Epithelial cell of proximal tubule (primary cell): Measurements from ENCODE around the gene RANBP17. TPM values are rescaled to one million over a fixed set of nuclear protein-coding genes. Genes with fewer than 3 reads are reported as not detected.
"Not testable (repeated sequence)": the region's sequence is repeated elsewhere in the genome, so short reads cannot be mapped to it uniquely, and the experiment has no call there.

Source experiments
- DNase-seq: peaks from one replicate; pipeline ENCODE4 v3.0.0-alpha.2; 2011; ENCODE audit warnings: low read depth
- H3K4me3 ChIP-seq: 2 replicates; pipeline ENCODE4 v1.5.1; 2011; ENCODE audit warnings: low read depth, mild to moderate bottlenecking, low read length
- CTCF ChIP-seq: conservative IDR thresholded peaks from 2 replicates; pipeline ENCODE4 v1.5.1; 2012; ENCODE audit warnings: low read depth, mild to moderate bottlenecking, low read length
- total RNA-seq: library from RNA; depleted of rRNA; stranded (reverse); fragments of >200 nt; gene quantifications from 2 replicates; pipeline ENCODE4 v1.2.3, GENCODE V29; 2015

RANBP17 gene
- total RNA-seq, 1 donor from 2014 or later = 15.0 TPM

- no peak for TF ChIP-seq CTCF
- H3K4me3 ChIP-seq = no peak overlapping the region
- no peak for DNase-seq
Measured at GRCh38 chr5:171175746-171176145, 313.9 kb downstream of the RANBP17 start.

- not testable (repeated sequence) for DNase-seq, H3K4me3 ChIP-seq
Measured at GRCh38 chr5:171178190-171178589, 316.4 kb downstream of the RANBP17 start.

GRCh38 chr5:171188016-171188415, 326.2 kb downstream of the RANBP17 start:
- no peak for DNase-seq
- TF ChIP-seq CTCF = no peak
- H3K4me3 ChIP-seq = no peak overlapping the region

DNA sequence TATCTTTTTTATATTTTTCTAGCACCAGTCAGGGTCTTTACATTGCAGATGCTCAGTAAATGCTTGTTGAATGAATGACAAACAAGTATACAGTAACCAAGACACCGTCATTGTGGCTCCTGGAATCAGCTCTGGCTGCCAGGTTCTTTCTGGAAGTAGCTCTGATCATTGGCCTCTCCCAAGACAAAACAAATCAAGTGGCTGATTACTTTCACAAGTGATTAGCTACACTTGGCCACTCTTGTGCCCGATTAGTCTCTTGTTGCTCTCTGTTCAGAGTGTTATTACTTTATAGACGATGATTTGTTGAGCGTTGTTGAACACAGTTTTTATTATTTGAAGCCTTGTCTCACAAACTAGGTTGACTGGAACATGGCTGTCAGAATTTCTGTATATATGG, 327.6 kb downstream of the RANBP17 start:
- no peak for DNase-seq
- TF ChIP-seq CTCF = no peak
- no peak overlapping the region for H3K4me3 ChIP-seq

DNA sequence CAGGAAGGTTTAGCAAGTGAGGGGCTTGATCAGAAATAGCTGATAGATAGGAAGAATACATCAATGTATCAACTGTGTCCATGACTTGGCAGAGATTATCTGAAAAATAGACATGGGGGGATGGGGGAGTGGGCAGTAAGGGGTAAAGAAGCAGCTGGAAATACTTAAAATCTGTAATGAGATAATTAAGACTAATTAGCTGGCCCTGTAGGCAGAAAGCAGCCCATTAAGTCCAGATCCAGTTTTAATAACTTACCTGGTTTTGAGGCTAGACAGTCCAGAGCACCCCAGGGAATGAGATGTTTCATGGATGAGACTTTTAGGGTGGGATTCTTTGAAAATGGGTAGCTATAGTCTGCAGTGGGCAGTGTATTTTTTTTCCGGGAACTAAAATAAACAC, 330.3 kb downstream of the RANBP17 start:
- TF ChIP-seq CTCF = no peak
- no peak for DNase-seq
- no peak overlapping the region for H3K4me3 ChIP-seq

DNA sequence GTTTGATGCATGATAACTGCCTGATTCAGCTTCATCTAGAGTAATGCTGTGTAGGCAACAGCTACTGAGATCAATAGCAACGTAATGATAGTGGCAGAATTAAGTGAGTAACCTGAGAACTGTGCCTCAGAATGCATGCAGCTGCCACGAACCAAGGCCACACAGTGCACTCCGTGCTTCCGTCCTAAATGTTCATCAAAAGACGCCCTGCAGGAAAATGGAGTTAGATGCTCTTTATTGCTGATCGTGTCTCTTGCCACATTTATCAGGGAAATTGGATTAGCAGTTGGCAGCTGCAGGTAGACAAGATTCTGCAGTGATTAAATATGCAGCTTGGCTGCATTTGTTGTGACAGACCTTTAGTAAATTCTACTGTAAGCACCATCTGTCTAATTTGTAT, 339.5 kb downstream of the RANBP17 start:
- H3K4me3 ChIP-seq = no peak overlapping the region
- no peak for DNase-seq
- TF ChIP-seq CTCF = no peak

DNA sequence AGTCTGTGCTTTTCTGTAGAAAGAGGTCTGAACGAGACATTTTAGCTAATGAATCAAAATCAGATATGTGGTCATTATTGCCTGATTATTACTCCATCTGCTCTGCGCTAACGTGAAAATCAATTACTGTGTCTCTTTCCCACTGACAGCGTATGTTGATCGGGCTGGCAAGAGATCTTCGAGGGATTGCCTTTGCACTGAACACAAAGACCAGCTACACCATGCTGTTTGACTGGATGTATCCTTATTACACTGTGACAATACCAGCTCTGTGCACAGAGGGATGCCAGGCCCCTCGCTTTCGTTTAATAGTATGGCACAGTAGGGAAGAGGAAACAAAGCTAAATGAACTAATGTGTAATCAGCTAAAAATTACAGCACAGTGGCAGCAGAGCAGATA, 343.6 kb downstream of the RANBP17 start:
- TF ChIP-seq CTCF = no peak
- no peak for DNase-seq
- H3K4me3 ChIP-seq = no peak overlapping the region
